NCI-H1092 treated with DMSO at 0.1 percent for 48 hours (cell line): Measurements from ENCODE around the gene EFS.

Experiments
- DNase-seq: peaks from one replicate; lab custom pipeline; 2025; lab: John Stamatoyannopoulos, UW

Gene EFS

DNA sequence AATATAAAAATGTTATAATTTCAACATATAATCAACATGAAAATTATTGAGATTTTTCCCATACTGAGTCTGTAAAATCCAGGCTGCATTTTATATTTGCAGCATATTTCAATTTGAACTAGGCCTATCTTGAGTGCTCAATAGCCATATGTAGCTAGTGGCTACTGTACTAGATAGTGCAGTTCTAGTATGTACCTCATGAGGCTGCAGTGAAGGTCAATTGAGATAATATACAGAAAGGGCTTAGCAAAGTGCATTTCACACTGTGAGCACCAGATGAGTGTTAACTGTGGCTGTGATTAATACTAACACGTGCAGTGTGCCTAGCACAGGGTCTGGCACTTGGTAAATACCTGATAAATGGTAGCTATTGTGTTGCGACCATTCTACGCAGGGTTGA is 6.9 kb downstream of the EFS start:
- no peak for DNase-seq

DNA sequence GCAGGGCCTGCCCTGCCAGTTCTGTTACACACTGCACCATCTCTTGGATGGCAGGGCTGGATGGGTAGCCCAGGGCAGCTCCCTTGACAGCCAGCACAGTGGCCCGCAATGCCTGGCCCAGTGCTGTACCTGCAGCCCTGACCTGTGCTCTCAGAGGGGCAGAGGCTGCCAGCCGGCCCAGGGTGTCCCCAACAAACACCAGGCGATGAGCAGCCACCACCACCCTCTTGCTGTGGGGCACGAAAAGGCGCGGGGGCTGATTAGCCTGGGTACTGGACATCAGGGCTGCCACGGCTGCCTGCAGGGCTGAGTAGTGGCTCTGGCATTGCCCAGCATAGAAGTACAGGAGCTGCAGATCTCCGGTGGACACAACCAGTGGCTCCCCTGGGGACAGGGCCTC is 7.7 kb downstream of the EFS start:
- DNase-seq: no peak

DNA sequence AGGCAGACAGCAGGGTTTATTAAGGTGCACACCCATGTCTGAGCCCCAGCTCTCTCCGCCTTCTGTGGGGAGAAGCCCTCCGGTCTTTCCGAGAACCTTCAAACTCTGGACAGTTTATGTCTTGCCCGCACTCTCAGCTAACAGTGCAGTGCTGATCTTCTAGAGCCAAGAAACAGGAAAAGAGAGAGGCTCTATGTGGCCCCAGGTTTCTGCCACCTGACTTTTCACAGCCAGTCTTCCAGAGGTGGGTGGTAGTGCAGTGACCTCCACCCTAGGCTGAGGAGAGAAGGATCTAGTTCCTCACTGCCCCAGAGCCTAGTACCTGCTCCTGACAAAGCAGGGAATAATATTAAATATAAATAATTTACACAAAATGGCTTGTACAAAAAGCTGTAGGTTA is 8.3 kb downstream of the EFS start:
- no peak for DNase-seq

DNA sequence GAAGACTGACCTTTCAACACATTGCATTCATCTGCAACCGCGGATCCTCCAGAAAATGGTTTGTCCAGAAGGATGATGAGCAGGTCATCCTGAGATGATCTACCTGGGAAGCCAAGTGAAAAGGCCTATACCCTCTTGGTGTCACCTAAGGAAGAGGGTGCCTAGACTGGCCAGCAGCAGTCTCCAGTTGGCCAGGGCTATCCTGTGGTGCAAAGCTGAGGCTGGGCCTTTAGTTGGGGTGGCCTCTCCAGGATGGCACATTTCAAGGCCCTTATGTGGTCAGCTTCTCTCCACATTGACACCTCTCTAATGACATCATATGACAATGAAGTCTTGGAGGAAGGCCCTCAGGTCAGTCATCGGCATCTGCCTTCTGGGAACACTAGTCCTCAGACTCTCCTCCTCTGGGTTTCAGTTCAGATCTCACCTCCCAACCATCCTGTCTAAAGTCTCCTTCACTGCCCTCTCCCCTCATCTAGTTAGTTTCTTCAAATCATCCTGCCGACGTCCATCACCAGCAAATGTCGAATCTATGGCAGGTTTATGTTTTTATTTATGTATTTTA is 9.0 kb downstream of the EFS start:
- no peak for DNase-seq

DNA sequence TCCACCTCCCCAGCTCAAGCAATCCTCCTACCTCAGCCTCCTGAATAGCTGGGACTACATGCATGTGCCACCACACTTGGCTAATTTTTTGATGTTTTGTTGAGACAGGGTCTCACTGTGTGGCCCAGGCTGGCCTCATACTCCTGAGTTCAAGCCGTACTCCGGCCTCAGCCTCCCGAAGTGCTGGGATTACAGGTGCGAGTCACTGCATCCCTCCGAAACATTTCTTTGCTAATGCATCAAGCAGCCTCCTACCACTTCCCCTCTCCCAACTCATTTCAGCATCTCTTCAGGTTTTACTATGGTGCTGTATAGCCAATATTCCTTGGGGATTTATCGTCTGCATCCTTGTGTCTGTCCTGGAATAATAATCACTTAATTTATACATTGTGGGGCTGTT is 10.0 kb downstream of the EFS start:
- no peak for DNase-seq

DNA sequence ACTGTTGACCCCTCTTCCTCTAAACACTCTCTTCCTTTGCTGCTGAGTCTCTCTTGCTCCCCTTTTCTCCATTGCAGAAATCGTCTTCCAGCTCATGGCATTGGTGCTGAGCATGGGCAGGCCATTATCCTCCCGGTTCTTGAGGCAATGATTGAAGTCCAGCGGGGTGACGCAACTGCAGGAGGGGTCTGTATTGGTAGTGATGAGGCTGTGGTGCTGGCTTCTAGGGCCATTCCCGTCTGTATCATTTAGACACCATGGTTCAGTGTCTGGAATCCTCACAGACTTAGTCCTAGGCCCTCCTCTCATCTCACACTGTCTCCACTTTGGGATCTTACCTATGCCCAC is 11.6 kb downstream of the EFS start:
- DNase-seq: no peak

DNA sequence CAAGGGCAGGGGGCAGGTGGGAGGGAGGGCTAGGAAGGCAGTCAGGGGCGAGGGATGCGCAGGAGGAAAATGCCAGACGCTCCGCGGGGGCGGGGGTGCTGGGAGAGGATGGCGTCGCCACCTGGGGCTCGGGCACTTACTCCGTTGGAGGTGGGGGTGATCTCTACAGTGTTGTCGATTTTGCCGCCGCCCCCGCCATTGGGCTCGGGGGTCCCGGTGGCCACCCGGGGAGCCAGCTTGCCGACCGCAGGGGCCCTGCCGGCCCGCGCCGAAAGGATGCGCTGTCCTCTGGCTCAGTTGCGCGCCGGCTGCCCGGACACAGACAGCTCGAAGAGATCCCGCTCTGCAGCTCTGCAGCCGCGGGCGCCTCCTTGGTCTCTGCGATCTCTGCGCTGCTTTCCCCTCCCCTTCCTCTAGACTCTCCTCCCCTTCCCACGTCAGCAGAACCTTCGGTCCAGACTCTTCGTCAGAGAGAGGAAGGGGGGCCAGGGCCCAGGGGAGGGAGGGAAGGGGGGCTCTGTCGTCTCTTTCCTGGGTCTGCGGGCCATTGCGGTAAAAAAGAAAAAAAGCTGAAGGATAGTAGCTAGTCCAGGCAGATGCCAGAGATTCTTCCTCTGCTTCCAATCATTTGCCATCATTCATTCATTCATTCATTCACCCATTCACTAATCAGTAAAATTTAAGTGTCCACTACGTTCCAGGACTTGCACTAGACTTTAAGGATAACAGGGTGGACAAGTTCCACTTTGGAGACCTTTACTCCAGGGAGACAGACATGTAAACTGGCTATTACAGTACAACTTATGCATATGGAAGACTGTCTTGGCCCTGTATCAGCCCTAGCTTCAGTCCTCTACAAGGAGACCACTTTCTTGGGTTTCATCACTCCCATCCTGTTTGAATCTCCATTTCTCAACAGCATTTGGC is 12.2 kb downstream of the EFS start, which contains the start of gene SLC22A17:
TSS of gene SLC22A17 (minus strand) at position 382 of the 927 bp plus-strand sequence.
- peak; percentile 92 for DNase-seq

DNA sequence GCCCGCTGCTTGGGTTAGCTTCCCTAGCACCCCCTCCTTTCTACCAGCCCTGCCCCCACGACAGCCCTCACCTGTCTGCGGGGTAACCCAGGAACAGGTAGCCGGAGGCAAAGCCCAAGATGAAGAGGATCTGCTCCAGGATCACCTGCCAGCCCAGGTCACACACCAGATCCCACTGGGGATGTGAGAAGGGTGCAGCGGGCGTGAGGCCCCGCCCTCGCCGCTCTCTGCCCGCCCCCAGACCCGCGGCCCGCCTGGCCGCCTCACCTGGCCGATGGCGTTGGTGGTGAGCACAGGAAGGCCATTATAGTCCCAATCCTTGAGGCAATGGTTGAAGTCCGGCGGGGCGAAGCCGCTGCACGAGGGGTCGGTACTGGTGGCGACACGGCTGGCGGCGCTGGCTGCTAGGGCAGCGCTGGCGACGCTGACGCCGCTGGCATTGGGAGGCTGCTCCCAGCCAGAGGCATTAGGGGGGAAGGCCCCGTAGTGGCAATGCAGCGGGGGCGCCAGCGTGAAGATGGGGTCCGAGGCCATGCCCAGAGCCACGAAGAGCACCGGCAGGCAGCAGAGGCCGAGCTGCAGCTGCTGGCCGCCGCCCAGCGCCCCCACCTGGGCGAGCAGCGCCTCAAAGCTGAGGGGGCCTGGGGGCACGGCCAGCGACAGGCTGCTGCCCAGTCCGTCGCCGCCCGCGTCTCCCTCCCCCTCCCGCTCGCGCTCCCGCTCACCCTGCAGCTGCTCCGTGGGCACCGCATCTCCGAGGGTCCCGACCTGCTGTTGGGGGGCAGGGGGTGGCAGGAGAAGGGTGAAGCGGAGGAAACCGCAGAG is 13.1 kb downstream of the EFS start:
- peak; percentile 58 for DNase-seq

DNA sequence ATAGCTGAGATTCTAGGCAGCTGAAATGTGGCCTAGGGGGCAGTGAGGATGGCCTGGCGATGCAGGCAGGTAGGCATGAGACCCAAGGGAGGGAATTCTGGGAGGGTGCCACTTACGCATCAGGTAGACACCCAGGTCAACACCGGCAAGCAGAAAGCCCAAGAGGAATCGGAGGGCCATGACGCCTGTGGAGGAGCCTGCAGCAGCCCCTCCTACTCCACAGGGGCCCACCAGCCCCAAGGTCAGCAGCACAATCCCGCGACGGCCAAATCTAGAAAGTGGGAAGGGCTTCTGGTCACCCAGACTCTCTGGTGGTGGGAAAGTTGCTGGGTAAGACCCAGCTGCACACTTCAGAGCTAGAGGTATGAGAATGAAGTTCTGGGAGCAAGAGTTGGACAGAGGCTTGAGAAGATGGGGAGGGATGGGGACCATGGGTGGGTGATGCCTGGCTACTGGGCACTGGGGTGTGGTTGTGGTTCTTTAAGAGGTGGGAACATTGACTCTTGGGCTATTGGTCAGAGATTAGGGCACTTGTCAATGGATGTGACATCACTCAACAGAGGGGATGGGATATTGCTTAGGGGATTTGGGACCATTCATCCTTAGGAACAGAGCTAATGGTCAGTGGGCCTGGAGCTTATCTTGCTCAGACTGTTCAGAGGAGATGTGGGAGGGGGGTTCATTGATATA is 15.7 kb downstream of the EFS start:
- DNase-seq: no peak

DNA sequence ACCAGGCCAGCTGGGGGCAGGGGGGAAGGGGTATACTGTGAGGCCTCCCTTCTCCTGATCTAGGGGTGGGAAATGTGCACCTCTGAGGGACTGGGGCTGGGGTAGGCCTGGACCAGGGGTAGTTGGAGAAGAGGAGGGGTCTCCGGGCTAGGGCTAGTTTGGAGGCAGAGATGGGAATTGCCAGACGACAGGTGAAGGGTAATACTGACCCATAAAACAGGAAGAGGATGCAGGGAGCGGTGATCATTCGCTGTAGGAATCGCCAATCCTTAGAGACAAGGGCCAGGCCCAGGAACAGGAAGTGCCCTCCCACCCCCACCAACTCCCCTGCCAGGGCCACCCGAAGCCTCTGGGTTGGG is 16.7 kb downstream of the EFS start:
- DNase-seq: no peak

DNA sequence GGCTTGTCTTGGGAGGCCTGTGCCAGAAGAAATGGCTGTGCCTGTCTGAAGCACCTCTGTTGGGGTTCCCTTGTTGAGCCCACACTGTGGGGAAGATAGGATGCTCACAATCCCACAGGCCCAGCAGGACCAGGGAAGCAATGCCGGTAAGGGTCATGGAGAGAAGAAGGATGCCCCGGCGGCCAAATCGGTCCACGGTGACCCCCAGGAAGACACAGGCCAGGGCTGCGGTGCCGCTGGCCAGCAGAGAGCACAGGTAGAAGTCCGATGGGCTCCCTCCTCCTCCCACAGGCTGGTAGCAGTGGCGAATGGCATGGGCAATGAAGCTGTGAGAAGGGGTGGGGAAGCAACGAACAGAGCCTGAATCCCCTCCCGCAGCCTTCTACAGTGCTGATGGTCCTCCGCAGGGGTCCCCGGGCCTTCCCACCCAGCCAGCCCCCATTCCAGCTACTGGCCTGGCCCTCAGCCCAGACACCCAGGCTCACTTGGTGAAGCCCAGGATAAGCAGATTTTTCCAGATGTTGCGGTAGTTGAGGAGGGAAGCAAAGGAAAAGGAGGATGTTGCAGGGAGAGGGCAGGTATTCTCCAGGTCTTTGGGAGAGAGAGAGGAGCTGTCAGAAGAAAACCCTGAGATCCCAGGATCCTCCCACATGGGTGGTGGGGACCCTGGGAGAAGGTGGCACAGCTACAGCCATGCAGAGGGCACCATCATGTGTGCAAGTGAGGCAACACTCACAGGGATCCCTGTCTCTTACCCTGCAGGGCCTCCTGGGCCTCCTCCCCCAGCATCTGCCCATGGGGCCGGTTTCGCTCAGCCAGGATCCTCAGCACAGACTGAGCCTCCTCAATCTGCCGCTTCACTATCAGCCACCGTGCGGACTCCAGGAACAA is 17.3 kb downstream of the EFS start:
- no peak for DNase-seq

DNA sequence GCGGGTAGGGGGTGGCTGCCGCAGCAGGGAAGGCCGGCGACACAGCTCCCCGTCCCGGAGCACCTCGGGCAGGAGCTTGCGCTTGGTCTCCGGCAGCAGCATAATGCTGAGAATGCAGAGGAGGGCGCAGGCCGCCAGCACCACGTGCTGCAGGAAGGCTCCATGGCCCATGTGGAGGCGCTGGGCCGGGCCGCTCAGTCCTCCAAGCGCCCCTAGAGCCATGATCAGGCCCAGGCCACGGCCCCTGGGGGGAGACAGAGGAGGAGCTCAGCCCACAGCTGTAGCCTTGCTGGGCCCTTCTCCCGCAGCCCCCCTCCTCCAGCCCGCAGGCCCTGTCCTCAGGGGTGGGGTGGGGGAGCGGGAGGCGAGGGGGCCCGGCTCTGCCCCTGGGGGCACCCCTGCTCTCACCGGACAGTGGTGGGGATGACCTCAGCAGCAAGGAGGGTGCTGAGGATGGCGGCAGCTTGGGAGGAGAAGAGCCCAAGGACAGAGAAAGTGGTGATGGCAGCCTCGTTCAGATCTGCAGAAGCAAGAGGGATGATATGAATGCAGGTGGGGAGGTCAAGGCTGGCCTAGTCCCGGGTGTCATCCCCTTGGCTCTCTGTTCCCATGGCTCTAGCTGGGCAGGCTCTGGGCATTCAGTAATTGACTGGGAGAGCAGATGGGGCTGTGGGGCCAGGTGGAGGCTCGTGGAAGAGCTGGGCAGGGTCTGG is 18.1 kb downstream of the EFS start:
- DNase-seq: no peak

DNA sequence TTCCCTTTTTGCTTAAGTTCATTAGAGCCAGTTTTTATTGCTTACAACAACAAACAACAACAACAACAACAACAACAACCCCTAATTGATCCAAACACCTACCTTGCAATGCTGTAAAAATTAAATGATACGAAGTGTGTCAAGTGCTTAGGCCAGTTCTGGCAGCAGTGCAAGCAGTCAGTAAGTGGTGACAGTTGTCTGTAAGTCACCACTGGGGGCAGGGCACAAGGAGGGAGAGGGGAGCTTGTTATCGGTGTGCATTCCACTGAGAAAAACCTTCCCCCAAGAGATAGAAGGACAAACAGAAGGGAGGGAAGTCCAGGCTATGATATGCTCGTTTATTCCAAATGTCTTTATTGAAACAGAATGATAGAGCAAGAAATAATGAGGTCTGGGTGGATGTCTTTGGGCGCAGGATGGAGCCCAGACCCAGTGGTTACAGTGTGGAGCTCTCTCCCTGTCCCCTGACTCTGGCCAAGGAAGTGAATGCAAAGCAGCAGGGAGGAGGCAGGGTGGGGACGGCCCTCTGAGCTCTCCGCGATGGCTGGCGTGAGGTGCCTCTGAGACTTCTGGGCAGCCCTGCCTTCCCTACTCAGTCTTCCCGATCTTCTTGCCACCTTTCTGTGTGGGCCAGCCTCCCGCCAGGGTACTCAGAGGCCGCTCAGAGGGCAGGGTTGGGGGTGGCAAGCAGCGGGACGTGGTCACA is 18.8 kb downstream of the EFS start:
- no peak for DNase-seq

DNA sequence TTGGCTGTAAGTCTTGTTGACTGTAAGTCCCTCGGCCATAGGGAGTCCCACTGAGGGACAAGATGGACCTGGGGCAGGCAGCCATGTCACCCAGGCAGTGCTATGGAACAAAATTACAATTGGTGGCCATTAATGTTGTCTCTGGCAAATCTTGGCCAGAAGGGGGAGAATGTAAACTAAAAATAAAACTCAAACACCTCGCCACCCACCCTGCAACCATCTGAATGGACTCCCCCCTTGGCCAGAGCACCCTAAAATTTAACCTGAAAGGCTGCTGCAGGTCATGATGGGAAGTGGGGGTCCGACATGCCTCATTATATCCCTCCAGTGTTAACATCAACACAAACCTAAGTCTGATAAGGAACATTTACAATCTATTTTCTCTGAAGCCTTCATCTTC is 20.5 kb downstream of the EFS start:
- no peak for DNase-seq

DNA sequence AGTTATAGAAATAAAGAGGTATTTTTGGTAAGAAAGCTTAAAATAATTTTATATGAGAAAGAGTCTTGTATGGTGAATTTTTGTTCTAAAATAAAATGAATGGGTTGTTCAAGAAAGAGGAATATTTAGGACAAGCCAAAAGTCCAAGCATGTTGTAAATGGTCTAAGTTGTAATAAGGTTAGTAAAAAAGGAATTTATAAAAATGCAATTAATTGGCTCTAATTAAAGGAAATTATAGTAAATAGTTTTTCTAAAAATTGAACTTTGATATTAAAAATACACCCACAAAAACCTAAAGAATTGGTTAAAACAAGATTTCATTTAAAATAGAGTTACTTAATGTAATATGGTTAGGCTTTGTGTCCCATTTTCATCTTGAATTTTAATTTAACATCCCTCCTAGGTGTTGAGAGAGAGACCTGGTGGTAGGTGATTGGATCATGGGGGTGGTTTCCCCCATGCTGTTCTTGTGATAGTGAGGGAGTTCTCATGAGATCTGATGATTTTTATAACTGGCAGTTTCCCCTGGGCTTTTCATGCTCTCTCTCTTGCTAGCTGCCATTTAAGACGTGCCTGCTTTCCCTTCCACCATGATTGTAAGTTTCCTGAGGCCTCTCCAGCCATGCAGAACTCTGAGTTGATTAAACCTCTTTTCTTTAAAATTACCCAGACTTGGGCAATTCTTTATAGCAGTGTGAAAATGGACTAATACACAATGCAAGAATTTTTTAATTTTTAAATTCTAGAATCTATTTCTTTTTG is 25.3 kb downstream of the EFS start:
- DNase-seq: no peak

DNA sequence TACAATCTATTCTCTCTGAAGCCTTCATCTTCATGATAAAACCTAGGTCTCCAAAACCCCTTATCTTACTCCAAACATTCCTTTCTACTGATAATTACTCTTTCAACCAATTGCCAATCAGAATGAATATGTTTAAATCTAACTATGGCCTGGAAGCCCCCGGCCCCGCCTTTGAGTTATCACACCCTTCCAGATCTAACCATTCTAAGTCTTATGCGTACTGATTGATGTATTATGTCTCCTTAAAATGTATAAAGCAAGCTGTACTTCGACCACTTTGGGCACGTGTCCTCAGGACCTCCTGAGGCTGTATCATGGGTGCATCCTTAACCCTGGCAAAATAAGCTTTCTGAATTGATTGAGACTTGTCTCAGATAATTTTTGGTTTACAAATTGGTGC is 29.3 kb downstream of the EFS start:
- DNase-seq: no peak

DNA sequence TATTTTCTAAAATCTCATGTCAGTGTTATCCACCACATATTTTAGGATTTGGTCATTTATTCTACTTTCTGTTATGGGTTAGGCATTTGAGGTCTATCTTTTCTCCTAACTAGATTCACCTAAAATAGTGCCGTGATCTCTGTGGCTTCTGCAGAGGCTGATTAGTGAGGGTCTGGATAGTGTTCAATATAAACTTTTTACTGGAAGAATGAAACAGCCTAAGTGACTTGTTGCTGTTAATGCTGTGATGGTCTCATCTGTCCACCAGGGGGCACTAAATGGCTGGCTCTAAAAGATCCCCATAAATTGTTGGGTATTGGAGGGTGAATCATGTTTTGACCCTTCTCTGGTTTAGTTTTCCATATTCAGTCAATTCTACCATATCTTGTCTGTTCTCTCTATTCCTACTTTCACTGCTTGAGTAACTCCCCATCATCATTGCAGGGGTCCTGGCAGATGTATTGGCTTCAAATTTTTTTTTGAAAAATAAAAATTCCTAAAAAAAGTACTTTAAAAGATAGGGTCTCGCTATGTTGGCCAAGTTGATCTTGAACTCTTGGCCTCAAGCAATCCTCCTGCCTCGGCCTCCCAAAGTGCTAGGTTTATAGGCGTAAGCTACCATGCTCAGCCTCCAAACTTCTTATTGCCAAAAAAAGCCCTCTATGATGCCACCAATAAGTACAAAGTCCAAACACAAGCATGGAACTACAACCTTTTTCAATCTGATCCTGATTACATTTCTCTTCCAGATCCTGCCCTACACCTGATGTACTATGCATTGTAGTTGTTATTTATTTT is 36.8 kb downstream of the EFS start:
- peak; percentile 78 for DNase-seq
